ENCODE results near the gene IL24. TPM values are rescaled to one million over a fixed set of nuclear protein-coding genes. Genes with fewer than 3 reads are reported as not detected.

The IL24 gene
- polyA plus RNA-seq, 2 of the 4 experiments (the other 2 are of a cell fraction): 0.04 TPM; not detected in 1

DNA sequence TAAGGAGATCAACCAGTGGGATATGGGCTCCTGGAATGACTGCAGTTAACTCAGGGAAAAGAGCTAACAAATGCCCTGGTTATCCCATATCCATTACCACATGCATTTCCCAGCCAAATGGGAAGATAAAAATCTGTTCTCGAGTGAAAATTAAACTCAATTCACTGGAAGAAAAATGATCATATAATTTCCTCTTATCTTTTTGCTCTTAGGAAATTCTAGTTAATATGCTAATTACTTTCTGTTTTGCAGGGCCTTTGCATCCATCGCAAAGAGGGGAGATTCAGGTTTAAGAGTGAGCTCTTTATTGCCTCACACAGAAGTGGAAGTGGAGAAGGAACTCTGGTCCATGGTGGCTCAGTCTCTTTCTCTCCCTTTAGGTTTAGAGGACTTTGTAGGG is 3.9 kb upstream of the IL24 start:
- H3K27ac ChIP-seq: peak overlapping the region in 1 of 2 experiments; percentile 31; a peak in 1 of 6 replicates

GRCh38 chr1:206895325-206895724 is 1.9 kb upstream of the IL24 start:
- Histone ChIP-seq H3K27ac (peak overlapping the region; percentile 41 to 74), H3K4me3 (no peak overlapping the region), H3K4me1 (peaks cover 73% of the 10 kb centered on the region), H3K4me2 (peak overlapping the region; percentile 57), H3K9me3 (no peaks in the 10 kb centered on the region)
- POLR2A ChIA-PET: no interaction called here
- TF ChIP-seq HOXB13 (CRISPR knock-in tag; IDR thresholded peaks at IDR 0.05; ENCODE audit: low read depth) (no peak), FOXS1 (CRISPR knock-in tag; IDR thresholded peaks at IDR 0.05) (no peak), NFE2L2 (conservative IDR thresholded peaks at IDR 0.05; ENCODE audit: low read length) (no peak), EHF (CRISPR knock-in tag; IDR thresholded peaks at IDR 0.05) (0 out of 2 replicates have a peak, but pooled peaks have one; percentile 21), HEYL (CRISPR knock-in tag; IDR thresholded peaks at IDR 0.05) (no peak), HDAC2 (IDR thresholded peaks at IDR 0.05) (no peak), CBX2 (IDR thresholded peaks at IDR 0.05; ENCODE audit: borderline replicate concordance, low read depth) (no peak)
- peak in 1 of 2 experiments; percentile 40 for DNase-seq (ENCODE audit: low read depth in 1 of 2, low spot score in 1 of 2)
- CTCF ChIA-PET: interaction anchor here (0.8 to 8.9 kb wide), 7 partner anchors 10 to 169 kb away, joined by 3 to 67 read pairs (median 4); no protein-coding TSS in a partner anchor
- 46% methylated on average over 3 of the region's 3 CpGs for WGBS (ENCODE audit: missing lambda C conversion rate)
- FAIRE-seq: no peak
- ATAC-seq: peak; percentile 2 to 5; a peak in 2 of 6 replicates

More for the DNA sequence above, 3.9 kb upstream of the IL24 start:
- DNase-seq (ENCODE audit: low read depth in 1 of 2, low spot score in 1 of 2) (no peak), FAIRE-seq (no peak), ATAC-seq (no peak)
- no peak overlapping the region for H3K4me3 ChIP-seq
- ChIA-PET POLR2A (no interaction called here), CTCF (interaction anchor here (2.5 to 8.9 kb wide), 2 partner anchors 16 to 20 kb away, joined by 9 to 67 read pairs; no protein-coding TSS in a partner anchor)
- peak overlapping the region; percentile 19; the same call in 2 of the 3 replicates for H3K4me2 ChIP-seq
- H3K9me3 ChIP-seq: no peaks in the 10 kb centered on the region
- peaks cover 72% of the 10 kb centered on the region for H3K4me1 ChIP-seq
- TF ChIP-seq, protein P1, sequence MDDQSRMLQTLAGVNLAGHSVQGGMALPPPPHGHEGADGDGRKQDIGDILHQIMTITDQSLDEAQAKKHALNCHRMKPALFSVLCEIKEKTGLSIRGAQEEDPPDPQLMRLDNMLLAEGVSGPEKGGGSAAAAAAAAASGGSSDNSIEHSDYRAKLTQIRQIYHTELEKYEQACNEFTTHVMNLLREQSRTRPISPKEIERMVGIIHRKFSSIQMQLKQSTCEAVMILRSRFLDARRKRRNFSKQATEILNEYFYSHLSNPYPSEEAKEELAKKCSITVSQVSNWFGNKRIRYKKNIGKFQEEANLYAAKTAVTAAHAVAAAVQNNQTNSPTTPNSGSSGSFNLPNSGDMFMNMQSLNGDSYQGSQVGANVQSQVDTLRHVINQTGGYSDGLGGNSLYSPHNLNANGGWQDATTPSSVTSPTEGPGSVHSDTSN (IDR thresholded peaks at IDR 0.05): no peak
- WGBS (ENCODE audit: missing lambda C conversion rate): 90% methylated on average over 2 of the region's 2 CpGs

GRCh38 chr1:206895837-206896242 is 1.4 kb upstream of the IL24 start:
- H3K4me2 ChIP-seq: peak overlapping the region; percentile 57
- WGBS (ENCODE audit: missing lambda C conversion rate): 4% methylated on average over 3 of the region's 3 CpGs
- H3K9me3 ChIP-seq: no peaks in the 10 kb centered on the region
- TF ChIP-seq ZSCAN20 (CRISPR knock-in tag; IDR thresholded peaks at IDR 0.05): peak; percentile 28; the same call in 1 of the 2 replicates
- no peak for TF ChIP-seq EHMT2 (IDR thresholded peaks at IDR 0.05; ENCODE audit: low read depth)
- no peak for TF ChIP-seq FOSL2 (IDR thresholded peaks at IDR 0.05)
- peak; percentile 65 for TF ChIP-seq FOSL2 (CRISPR knock-in tag; IDR thresholded peaks at IDR 0.05)
- peak in 1 of 2 experiments; percentile 45; a peak in 2 of 5 replicates for TF ChIP-seq JUN (IDR thresholded peaks at IDR 0.05)
- no peak for TF ChIP-seq HDAC2 (IDR thresholded peaks at IDR 0.05)
- peak; percentile 69 to 70; a peak in 4 of 5 replicates for TF ChIP-seq EP300 (IDR thresholded peaks at IDR 0.05)
- no peak for TF ChIP-seq ATOH8 (CRISPR knock-in tag; IDR thresholded peaks at IDR 0.05; ENCODE audit: low read depth)
- TF ChIP-seq, protein P2, sequence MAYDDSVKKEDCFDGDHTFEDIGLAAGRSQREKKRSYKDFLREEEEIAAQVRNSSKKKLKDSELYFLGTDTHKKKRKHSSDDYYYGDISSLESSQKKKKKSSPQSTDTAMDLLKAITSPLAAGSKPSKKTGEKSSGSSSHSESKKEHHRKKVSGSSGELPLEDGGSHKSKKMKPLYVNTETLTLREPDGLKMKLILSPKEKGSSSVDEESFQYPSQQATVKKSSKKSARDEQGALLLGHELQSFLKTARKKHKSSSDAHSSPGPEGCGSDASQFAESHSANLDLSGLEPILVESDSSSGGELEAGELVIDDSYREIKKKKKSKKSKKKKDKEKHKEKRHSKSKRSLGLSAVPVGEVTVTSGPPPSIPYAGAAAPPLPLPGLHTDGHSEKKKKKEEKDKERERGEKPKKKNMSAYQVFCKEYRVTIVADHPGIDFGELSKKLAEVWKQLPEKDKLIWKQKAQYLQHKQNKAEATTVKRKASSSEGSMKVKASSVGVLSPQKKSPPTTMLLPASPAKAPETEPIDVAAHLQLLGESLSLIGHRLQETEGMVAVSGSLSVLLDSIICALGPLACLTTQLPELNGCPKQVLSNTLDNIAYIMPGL (CRISPR knock-in tag; IDR thresholded peaks at IDR 0.05; ENCODE audit: borderline replicate concordance): no peak
- peak; percentile 38; the same call in 1 of the 2 replicates for TF ChIP-seq JUNB (IDR thresholded peaks at IDR 0.05)
- no peak for TF ChIP-seq CHD4 (IDR thresholded peaks at IDR 0.05; ENCODE audit: borderline replicate concordance)
- TF ChIP-seq SMC3 (IDR thresholded peaks at IDR 0.05): no peak
- TF ChIP-seq RCOR1 (IDR thresholded peaks at IDR 0.05; ENCODE audit: low read depth, low read length): no peak
- no peak for TF ChIP-seq NFE2L2 (conservative IDR thresholded peaks at IDR 0.05; ENCODE audit: low read length)
- TF ChIP-seq GATA3 (IDR thresholded peaks at IDR 0.05; ENCODE audit: borderline replicate concordance): peak; percentile 29; the same call in 1 of the 2 replicates
- TF ChIP-seq, protein P3, sequence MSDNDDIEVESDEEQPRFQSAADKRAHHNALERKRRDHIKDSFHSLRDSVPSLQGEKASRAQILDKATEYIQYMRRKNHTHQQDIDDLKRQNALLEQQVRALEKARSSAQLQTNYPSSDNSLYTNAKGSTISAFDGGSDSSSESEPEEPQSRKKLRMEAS (IDR thresholded peaks at IDR 0.05): no peak
- TF ChIP-seq NPAS2 (CRISPR knock-in tag; IDR thresholded peaks at IDR 0.05; ENCODE audit: borderline replicate concordance): no peak
- ATAC-seq (peak; percentile 82 to 87), FAIRE-seq (no peak), DNase-seq (ENCODE audit: low read depth in 1 of 2, low spot score in 1 of 2) (peak; percentile 23 to 88)
- H3K27ac ChIP-seq: peak overlapping the region; percentile 67 to 74
- ChIA-PET CTCF (interaction anchor here (0.8 to 8.9 kb wide), 8 partner anchors 10 to 269 kb away, joined by 3 to 67 read pairs (median 5); no protein-coding TSS in a partner anchor), POLR2A (no interaction called here)
- peaks cover 68% of the 10 kb centered on the region for H3K4me1 ChIP-seq
- H3K4me3 ChIP-seq: no peak overlapping the region
